ENCODE measurements around the gene ADAMTSL1. TPM values are rescaled to one million over a fixed set of nuclear protein-coding genes. Genes with fewer than 3 reads are reported as not detected.

The ADAMTSL1 gene
- total and polyA plus RNA-seq, 2 of the 13 experiments (the other 11 are each of a cell fraction or from before 2014, with no cell fraction given), result not detected

DNA sequence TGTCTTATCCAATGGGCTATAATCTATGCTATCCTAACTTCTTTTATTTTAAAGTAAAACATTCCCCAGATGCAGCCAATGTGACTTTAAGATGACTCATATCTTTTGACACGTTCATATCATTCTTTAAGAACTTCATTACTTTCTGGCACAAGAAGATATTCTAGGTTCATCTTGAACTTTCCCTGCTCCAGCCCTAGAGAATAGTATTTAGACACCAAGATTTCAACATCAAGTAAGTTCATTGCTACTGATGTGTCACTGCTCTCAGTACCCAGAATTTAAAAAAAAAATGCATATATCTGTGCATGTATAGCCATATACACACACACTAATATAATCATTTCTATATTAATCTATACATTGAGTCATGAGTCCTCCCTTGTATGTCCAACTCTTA lies 383.8 kb downstream of the ADAMTSL1 start:
- Histone ChIP-seq H3K4me3 (replicated peaks in 1 of 3; ENCODE audit: insufficient read depth in 1 of 3, low read depth in 2 of 3, low read length in 3 of 3) (no peak overlapping the region), H3K9ac (ENCODE audit: insufficient read depth, low read depth, low read length) (no peak overlapping the region), H3K4me1 (ENCODE audit: insufficient read depth, low read length) (no peaks in the 10 kb centered on the region), H3K27ac (ENCODE audit: extremely low read length, insufficient read depth, low read length) (no peak overlapping the region), H4K20me1 (ENCODE audit: insufficient read depth, low read length) (no peaks in the 10 kb centered on the region), H2AFZ (ENCODE audit: low read length) (no peak overlapping the region), H3K4me2 (ENCODE audit: low read depth, low read length) (no peak overlapping the region), H3K79me2 (ENCODE audit: insufficient read depth, low read length) (no peaks in the 10 kb centered on the region), H3K9me3 (ENCODE audit: low read length) (no peaks in the 10 kb centered on the region), H3K36me3 (replicated peaks in 1 of 2; ENCODE audit: control insufficient read depth in 1 of 2, insufficient read depth in 2 of 2, low read length in 2 of 2) (no peaks in the 10 kb centered on the region), H3K27me3 (ENCODE audit: control insufficient read depth in 1 of 2, insufficient read depth in 2 of 2, low read length in 2 of 2) (no peaks in the 10 kb centered on the region; a peak in 1 of 5 replicates)
- FAIRE-seq, result no peak
- intact Hi-C loops (cut with micrococcal nuclease; ENCODE audit: unreplicated experiment), result no loop called here
- no peak for DNase-seq (ENCODE audit: low spot score)
- ChIA-PET POLR2A (no interaction called here), CTCF (ENCODE audit: low intra/inter-chr PET ratio, low total read pairs) (no interaction called here)
- in situ Hi-C loops (cut with HindIII; ENCODE audit: extremely low pct_ligation_motif_present, low pct_unique_long_range_greater_than_20kb), result no loop called here
- TF ChIP-seq ZNF724P (CRISPR knock-in tag; IDR thresholded peaks at IDR 0.05; ENCODE audit: borderline replicate concordance), result no peak
- TF ChIP-seq ZSCAN31 (CRISPR knock-in tag; IDR thresholded peaks at IDR 0.05; ENCODE audit: low read depth), result no peak
- no peak for TF ChIP-seq MEIS2 (CRISPR knock-in tag; IDR thresholded peaks at IDR 0.05)
- TF ChIP-seq PAWR (CRISPR knock-in tag; IDR thresholded peaks at IDR 0.05; ENCODE audit: borderline replicate concordance), result no peak
- TF ChIP-seq, protein P1, sequence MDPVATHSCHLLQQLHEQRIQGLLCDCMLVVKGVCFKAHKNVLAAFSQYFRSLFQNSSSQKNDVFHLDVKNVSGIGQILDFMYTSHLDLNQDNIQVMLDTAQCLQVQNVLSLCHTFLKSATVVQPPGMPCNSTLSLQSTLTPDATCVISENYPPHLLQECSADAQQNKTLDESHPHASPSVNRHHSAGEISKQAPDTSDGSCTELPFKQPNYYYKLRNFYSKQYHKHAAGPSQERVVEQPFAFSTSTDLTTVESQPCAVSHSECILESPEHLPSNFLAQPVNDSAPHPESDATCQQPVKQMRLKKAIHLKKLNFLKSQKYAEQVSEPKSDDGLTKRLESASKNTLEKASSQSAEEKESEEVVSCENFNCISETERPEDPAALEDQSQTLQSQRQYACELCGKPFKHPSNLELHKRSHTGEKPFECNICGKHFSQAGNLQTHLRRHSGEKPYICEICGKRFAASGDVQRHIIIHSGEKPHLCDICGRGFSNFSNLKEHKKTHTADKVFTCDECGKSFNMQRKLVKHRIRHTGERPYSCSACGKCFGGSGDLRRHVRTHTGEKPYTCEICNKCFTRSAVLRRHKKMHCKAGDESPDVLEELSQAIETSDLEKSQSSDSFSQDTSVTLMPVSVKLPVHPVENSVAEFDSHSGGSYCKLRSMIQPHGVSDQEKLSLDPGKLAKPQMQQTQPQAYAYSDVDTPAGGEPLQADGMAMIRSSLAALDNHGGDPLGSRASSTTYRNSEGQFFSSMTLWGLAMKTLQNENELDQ (CRISPR knock-in tag; IDR thresholded peaks at IDR 0.05; ENCODE audit: borderline replicate concordance), result no peak
- TF ChIP-seq ZNF792 (CRISPR knock-in tag; IDR thresholded peaks at IDR 0.05), result no peak
- no peak for TF ChIP-seq KDM4B (CRISPR knock-in tag; IDR thresholded peaks at IDR 0.05)
- no peak for TF ChIP-seq POLR2AphosphoS2 (IDR thresholded peaks at IDR 0.05; ENCODE audit: low read depth, low read length)
- no peak for TF ChIP-seq ZNF382 (CRISPR knock-in tag; IDR thresholded peaks at IDR 0.05; ENCODE audit: borderline replicate concordance)
- no peak for TF ChIP-seq ZBTB20 (CRISPR knock-in tag; IDR thresholded peaks at IDR 0.05; ENCODE audit: borderline replicate concordance, low read depth)
- TF ChIP-seq ZNF652 (CRISPR knock-in tag; IDR thresholded peaks at IDR 0.05; ENCODE audit: borderline replicate concordance, low read depth), result no peak
- no peak for ATAC-seq
- no TSS peak for BruUV-seq (replicated peaks)
- 0% methylated on average over 1 of the region's 1 CpG for WGBS (ENCODE audit: low lambda C conversion rate)

Data from HepG2 (cell line).